HCT116 (cell line): Measurements from ENCODE around the gene GPR34. TPM values are rescaled to one million over a fixed set of nuclear protein-coding genes. Genes with fewer than 3 reads are reported as not detected.

Experiments used
- ATAC-seq: fragments of 200-7000 bp; cut with Tn5 transposase; 2 replicates; pipeline ENCODE4 v1.9.1; 2020; ENCODE audit warnings: mild to moderate bottlenecking, moderate library complexity
- BruUV-seq: library from RNA; stranded (reverse); fragments of 400-500 nt; replicated peaks from 2 replicates; lab custom pipeline; 2021; lab: Mats Ljungman, UMichigan
- CTCF ChIA-PET: fragments of 300-600 bp; sonication (Branson Sonifier 250); formaldehyde crosslinking; loops from one replicate; lab custom pipeline; 2021; ENCODE audit warnings: antibody characterized with exemption; lab: Charles Lee
- POLR2A ChIA-PET: fragments of 300-600, 350-600 bp; sonication (Branson Sonifier 250); formaldehyde crosslinking; loops from one replicate; lab custom pipeline; 2021; ENCODE audit warnings: antibody characterized with exemption; lab: Charles Lee
- RAD21 ChIA-PET, 2 experiments: fragments of 300-600 bp; sonication (Branson Sonifier 250); formaldehyde crosslinking; loops; one replicate each; lab custom pipeline; 2023; ENCODE audit warnings: low total read pairs in 2 of 2; ENCODE audit not compliant: uncharacterized antibody in 2 of 2, unreplicated experiment in 2 of 2, low non-redundant PET in 1 of 2; lab: Charles Lee
- DNase-seq: peaks from one replicate; pipeline ENCODE4 v3.0.0-alpha.2; 2010; ENCODE audit warnings: low read depth, low spot score
- H2AFZ ChIP-seq: fragments of 200-600 bp; shearing (Covaris generic), sonication (generic); 2 replicates; pipeline ENCODE4 v1.6.1; 2017; ENCODE audit warnings: low read depth, mixed run types, mixed read lengths, antibody characterized with exemption, low read length; ENCODE audit not compliant: poor library complexity, severe bottlenecking
- H3K27ac ChIP-seq: 2 replicates; pipeline ENCODE4 v1.5.1; 2012; ENCODE audit warnings: low read depth, low read length
- H3K27me3 ChIP-seq: fragments of 200-600 bp; sonication (generic); 2 replicates; pipeline ENCODE4 v1.6.1; 2016; ENCODE audit warnings: mixed run types, low read length, mixed read lengths; ENCODE audit not compliant: insufficient read depth
- H3K36me3 ChIP-seq, 2 experiments: fragments of 200-500 bp in 1 of 2; fragments of 200-600 bp in 1 of 2; sonication (Bioruptor generic) in 1 of 2; sonication (generic) in 1 of 2; 2 replicates each; pipeline versions ENCODE4 v1.5.1 to v1.6.1; 2014 to 2016; ENCODE audit warnings: low read length in 2 of 2, inconsistent platforms in 1 of 2, mixed read lengths in 1 of 2, mixed run types in 1 of 2; ENCODE audit not compliant: insufficient read depth in 2 of 2, control insufficient read depth in 1 of 2
- H3K4me1 ChIP-seq, 2 experiments: fragments of 200-600 bp in 1 of 2; sonication (generic) in 1 of 2; 2 replicates each; pipeline versions ENCODE4 v1.5.1 to v1.6.1; 2012 to 2017; ENCODE audit warnings: low read length in 2 of 2, inconsistent platforms in 1 of 2, mild to moderate bottlenecking in 1 of 2, mixed read lengths in 1 of 2, mixed run types in 1 of 2, moderate library complexity in 1 of 2; ENCODE audit not compliant: insufficient read depth in 2 of 2, control insufficient read depth in 1 of 2
- H3K4me2 ChIP-seq: fragments of 200-600 bp; sonication (generic); 2 replicates; pipeline ENCODE4 v1.6.1; 2017; ENCODE audit warnings: mixed run types, low read length, mixed read lengths
- H3K4me3 ChIP-seq, 2 experiments: fragments of 200-600 bp in 1 of 2; sonication (generic) in 1 of 2; replicated peaks in 1 of 2; 2 replicates each; pipeline ENCODE4 v1.5.1; 2011 to 2016; ENCODE audit warnings: low read length in 2 of 2, control low read depth in 1 of 2, low read depth in 1 of 2, mild to moderate bottlenecking in 1 of 2, mixed read lengths in 1 of 2, mixed run types in 1 of 2
- H3K79me2 ChIP-seq: fragments of 200-600 bp; sonication (generic); 2 replicates; pipeline ENCODE4 v1.6.1; 2017; ENCODE audit warnings: mild to moderate bottlenecking, mixed run types, low read length, moderate library complexity, mixed read lengths; ENCODE audit not compliant: insufficient read depth
- H3K9ac ChIP-seq: fragments of 200-600 bp; sonication (generic); 2 replicates; pipeline ENCODE4 v1.6.1; 2016; ENCODE audit warnings: low read length, mixed read lengths
- H3K9me2 ChIP-seq: fragments of 200-600 bp; sonication (generic), shearing (Covaris generic); 2 replicates; pipeline ENCODE4 v1.6.1; 2017; ENCODE audit warnings: mixed run types, mild to moderate bottlenecking, moderate library complexity; ENCODE audit not compliant: insufficient read depth
- H3K9me3 ChIP-seq, 2 experiments: fragments of 200-500 bp in 1 of 2; fragments of 200-600 bp in 1 of 2; sonication (Bioruptor generic) in 1 of 2; sonication (generic) in 1 of 2; 2 replicates each; pipeline ENCODE4 v1.6.1; 2014 to 2017; ENCODE audit warnings: low read length in 2 of 2, mixed read lengths in 2 of 2, inconsistent platforms in 1 of 2, low read depth in 1 of 2, mild to moderate bottlenecking in 1 of 2, mixed run types in 1 of 2, moderate library complexity in 1 of 2; ENCODE audit not compliant: control insufficient read depth in 1 of 2, insufficient read depth in 1 of 2
- H4K20me1 ChIP-seq: fragments of 200-600 bp; sonication (generic), shearing (Covaris generic); 2 replicates; pipeline ENCODE4 v1.6.1; 2017; ENCODE audit warnings: mixed run types, mild to moderate bottlenecking, moderate library complexity; ENCODE audit not compliant: insufficient read depth
- CBX3 ChIP-seq: IDR thresholded peaks from 2 replicates; pipeline ENCODE4 v1.6.1; 2012; ENCODE audit warnings: low read depth
- RAD21 ChIP-seq: IDR thresholded peaks from 2 replicates; pipeline ENCODE4 v1.6.1; 2012; ENCODE audit warnings: low read depth, mild to moderate bottlenecking
- REST ChIP-seq: IDR thresholded peaks from 2 replicates; pipeline ENCODE4 v1.6.1; 2012; ENCODE audit warnings: low read depth
- SP1 ChIP-seq: IDR thresholded peaks from 2 replicates; pipeline ENCODE4 v1.6.1; 2012; ENCODE audit warnings: low read depth
- ZBTB33 ChIP-seq: IDR thresholded peaks from 2 replicates; pipeline ENCODE4 v1.6.1; 2011; ENCODE audit warnings: mild to moderate bottlenecking, low read length, moderate library complexity; ENCODE audit not compliant: insufficient replicate concordance; ENCODE audit errors: extremely low read depth
- ZNF274 ChIP-seq: fragments of 200-500 bp; sonication (Bioruptor generic); IDR thresholded peaks from 2 replicates; pipeline ENCODE4 v1.6.1; 2014; ENCODE audit warnings: mild to moderate bottlenecking, low read depth, low read length, inconsistent platforms
- intact Hi-C: fragments of 100-400 bp; cut with micrococcal nuclease; formaldehyde crosslinking; loops from 2 replicates; pipeline ENCODE4 v1.10.0; 2022
- total RNA-seq: library from RNA; stranded (reverse); gene quantifications from one replicate; pipeline ENCODE4 v1.2.1, GENCODE V29; 2021; ENCODE audit not compliant: unreplicated experiment
- TF ChIP-seq, protein P1 (sequence below): IDR thresholded peaks from 2 replicates; pipeline ENCODE4 v1.6.1; 2012

Gene GPR34
- total RNA-seq, 1 experiment from 2014 or later = not detected

DNA sequence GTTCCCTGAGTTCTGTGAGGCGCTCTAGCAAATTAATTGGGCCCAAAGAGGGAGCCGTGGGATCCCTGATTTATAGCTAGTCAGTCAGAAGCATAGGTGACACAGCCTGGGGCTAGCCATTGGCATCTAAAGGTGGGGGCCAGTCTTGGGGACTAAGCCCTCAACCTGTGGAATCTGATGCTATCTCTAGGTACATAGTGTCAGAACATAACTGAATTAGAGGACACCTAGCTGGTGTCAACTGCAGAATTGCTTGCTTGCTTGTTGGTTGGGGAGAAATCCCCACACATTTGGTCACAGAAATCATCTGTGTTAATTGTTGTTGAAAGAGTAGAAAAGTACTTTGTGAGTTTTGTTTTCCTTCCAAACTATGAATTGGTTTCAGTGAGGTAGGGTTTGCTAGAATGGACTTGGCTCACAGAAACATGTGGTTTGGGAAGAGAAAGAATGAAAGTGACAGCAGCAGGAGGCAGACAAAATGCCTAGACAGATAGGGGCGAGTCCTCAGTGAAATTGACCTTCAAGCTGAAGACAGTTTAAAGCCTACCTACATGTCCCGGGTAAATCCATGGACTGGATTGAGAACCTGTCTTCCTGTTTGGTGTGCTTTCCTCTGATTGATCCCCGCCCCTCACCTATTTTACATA lies 22.4 kb downstream of the GPR34 start:
- Histone ChIP-seq H3K9me2 (no peaks in the 10 kb centered on the region), H3K36me3 (no peaks in the 10 kb centered on the region), H3K9ac (no peak overlapping the region), H3K79me2 (no peaks in the 10 kb centered on the region), H3K27me3 (no peaks in the 10 kb centered on the region), H4K20me1 (no peaks in the 10 kb centered on the region), H3K4me3 (no peak overlapping the region), H3K4me1 (no peaks in the 10 kb centered on the region), H2AFZ (no peak overlapping the region), H3K4me2 (no peak overlapping the region), H3K9me3 (no peaks in the 10 kb centered on the region), H3K27ac (no peak overlapping the region)
- BruUV-seq = no TSS peak
- ChIA-PET CTCF (no interaction called here), POLR2A (no interaction called here), RAD21 (no interaction called here)
- no peak for TF ChIP-seq SP1
- TF ChIP-seq ZNF274 = no peak
- TF ChIP-seq ZBTB33 = no peak
- TF ChIP-seq REST = no peak
- TF ChIP-seq, protein P1, sequence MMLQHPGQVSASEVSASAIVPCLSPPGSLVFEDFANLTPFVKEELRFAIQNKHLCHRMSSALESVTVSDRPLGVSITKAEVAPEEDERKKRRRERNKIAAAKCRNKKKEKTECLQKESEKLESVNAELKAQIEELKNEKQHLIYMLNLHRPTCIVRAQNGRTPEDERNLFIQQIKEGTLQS = no peak
- TF ChIP-seq CBX3 = no peak
- TF ChIP-seq RAD21 = no peak
- no peak for DNase-seq
- no peak for ATAC-seq
- intact Hi-C loops = no loop called here
